GM12878 (cell line): ENCODE results near the gene SP2. TPM values are rescaled to one million over a fixed set of nuclear protein-coding genes. Genes with fewer than 3 reads are reported as not detected.

Source experiments
- ATAC-seq: fragments of 200-7000 bp; cut with Tn5 transposase; 3 replicates; pipeline ENCODE4 v1.9.1; 2020; ENCODE audit warnings: mild to moderate bottlenecking, moderate library complexity
- BruUV-seq: library from RNA; stranded (reverse); fragments of 400-500 nt; replicated peaks from 2 replicates; lab custom pipeline; 2021; lab: Mats Ljungman, UMichigan
- CTCF ChIA-PET: fragments of 300-600 bp; sonication (Branson Sonifier 250); formaldehyde crosslinking; extraction: SDS; loops from one replicate; lab custom pipeline; 2021; ENCODE audit warnings: inconsistent platforms; lab: Yijun Ruan, JAX
- POLR2A ChIA-PET: fragments of 350-600 bp; formaldehyde crosslinking; extraction: SDS; loops from one replicate; lab custom pipeline; 2021; ENCODE audit warnings: inconsistent platforms; lab: Charles Lee
- RAD21 ChIA-PET: fragments of 300-600 bp; sonication (Branson Sonifier 250); formaldehyde crosslinking; loops from one replicate; lab custom pipeline; 2023; ENCODE audit warnings: antibody characterized with exemption; ENCODE audit not compliant: unreplicated experiment; lab: Charles Lee
- SMC1A ChIA-PET: fragments of 300-600 bp; sonication (Branson Sonifier 250); formaldehyde crosslinking; loops from one replicate; lab custom pipeline; 2023; ENCODE audit not compliant: unreplicated experiment, uncharacterized antibody; lab: Charles Lee
- DNase-seq: peaks from one replicate; pipeline ENCODE4 v3.0.0-alpha.2; 2011; ENCODE audit warnings: low read depth, low spot score
- FAIRE-seq: peaks from 3 replicates; lab custom pipeline; 2011; peaks lifted over from hg19 to GRCh38; lab: Jason Lieb, UNC
- H2AFZ ChIP-seq: 2 replicates; pipeline ENCODE4 v1.6.0; 2011; ENCODE audit warnings: low read depth, low read length, control low read depth; ENCODE audit not compliant: control insufficient read depth
- H3K27ac ChIP-seq: 2 replicates; pipeline ENCODE4 v1.5.1; 2011; ENCODE audit warnings: control low read depth; ENCODE audit not compliant: control insufficient read depth, insufficient read depth
- H3K27me3 ChIP-seq, 2 experiments: replicated peaks in 1 of 2; 2 replicates each; pipeline versions ENCODE4 v1.6.0 to v1.6.1; 2011; ENCODE audit warnings: low read length in 1 of 2; ENCODE audit not compliant: control insufficient read depth in 2 of 2, insufficient read depth in 2 of 2
- H3K36me3 ChIP-seq, 2 experiments: 2 replicates each; pipeline ENCODE4 v1.5.1; 2011; ENCODE audit warnings: low read length in 1 of 2; ENCODE audit not compliant: control insufficient read depth in 2 of 2, insufficient read depth in 2 of 2
- H3K4me1 ChIP-seq: 2 replicates; pipeline ENCODE4 v1.6.1; 2011; ENCODE audit warnings: mild to moderate bottlenecking, low read length, moderate library complexity, mixed read lengths; ENCODE audit not compliant: control insufficient read depth, insufficient read depth
- H3K4me2 ChIP-seq: 2 replicates; pipeline ENCODE4 v1.6.0; 2011; ENCODE audit warnings: control low read depth; ENCODE audit not compliant: control insufficient read depth, insufficient read depth
- H3K4me3 ChIP-seq: fragments of 200-600 bp; sonication (generic); 2 replicates; pipeline ENCODE4 v1.5.1; 2016
- H3K79me2 ChIP-seq: 2 replicates; pipeline ENCODE4 v1.6.0; 2011; ENCODE audit warnings: low read length; ENCODE audit not compliant: control insufficient read depth, insufficient read depth
- H3K9ac ChIP-seq: 2 replicates; pipeline ENCODE4 v1.8.0; 2011; ENCODE audit warnings: low read length, control low read depth, mixed read lengths; ENCODE audit not compliant: control insufficient read depth, insufficient read depth
- H3K9me3 ChIP-seq: replicated peaks from 3 replicates; pipeline ENCODE4 v1.5.1; 2011; ENCODE audit warnings: mild to moderate bottlenecking, low read length; ENCODE audit not compliant: control insufficient read depth, insufficient read depth
- H4K20me1 ChIP-seq: 2 replicates; pipeline ENCODE4 v1.6.0; 2011; ENCODE audit not compliant: control insufficient read depth, insufficient read depth
- BACH1 ChIP-seq: fragments of 450-650 bp; IDR thresholded peaks from 2 replicates; pipeline ENCODE4 v1.6.1; 2017; ENCODE audit warnings: mild to moderate bottlenecking, borderline replicate concordance
- BHLHE40 ChIP-seq, 2 experiments: fragments of 450-650 bp in 1 of 2; IDR thresholded peaks; 2 replicates each; pipeline ENCODE4 v1.6.1; 2011 to 2017; ENCODE audit warnings: low read depth in 2 of 2, borderline replicate concordance in 1 of 2, improper control_type of control experiment in 1 of 2, low read length in 1 of 2, mild to moderate bottlenecking in 1 of 2
- CHD4 ChIP-seq: fragments of 200-600 bp; sonication (generic); IDR thresholded peaks from 2 replicates; pipeline ENCODE4 v1.6.1; 2016; ENCODE audit warnings: mild to moderate bottlenecking
- CREM ChIP-seq: IDR thresholded peaks from 2 replicates; pipeline ENCODE4 v1.6.1; 2014; ENCODE audit warnings: antibody characterized with exemption, low read depth
- EP300 ChIP-seq, 2 experiments: fragments of 150-350 bp in 1 of 2; IDR thresholded peaks; 2 replicates each; pipeline ENCODE4 v1.6.1; 2011 to 2012; ENCODE audit warnings: low read depth in 2 of 2, low read length in 2 of 2, borderline replicate concordance in 1 of 2, improper control_type of control experiment in 1 of 2, inconsistent platforms in 1 of 2; ENCODE audit not compliant: control insufficient read depth in 1 of 2
- ESRRA ChIP-seq: IDR thresholded peaks from 2 replicates; pipeline ENCODE4 v1.6.1; 2012; ENCODE audit warnings: mild to moderate bottlenecking, low read length, improper control_type of control experiment
- JUND ChIP-seq: IDR thresholded peaks from 2 replicates; pipeline ENCODE4 v1.6.1; 2012; ENCODE audit warnings: low read depth, mild to moderate bottlenecking, low read length, improper control_type of control experiment, moderate library complexity
- MYC ChIP-seq: IDR thresholded peaks from 2 replicates; pipeline ENCODE4 v1.6.1; 2011; ENCODE audit warnings: mild to moderate bottlenecking, low read length, moderate library complexity, inconsistent platforms; ENCODE audit not compliant: insufficient read depth, insufficient replicate concordance, insufficient read length, severe bottlenecking
- NBN ChIP-seq: fragments of 450-650 bp; IDR thresholded peaks from 2 replicates; pipeline ENCODE4 v1.6.1; 2016
- NFYA ChIP-seq: IDR thresholded peaks from 2 replicates; pipeline ENCODE4 v1.6.1; 2011; ENCODE audit warnings: low read depth, mild to moderate bottlenecking, low read length, improper control_type of control experiment, borderline replicate concordance
- PAX8 ChIP-seq: fragments of 450-650 bp; IDR thresholded peaks from 2 replicates; pipeline ENCODE4 v1.6.1; 2017; ENCODE audit warnings: mild to moderate bottlenecking, moderate library complexity
- SIX5 ChIP-seq: IDR thresholded peaks from 2 replicates; pipeline ENCODE4 v1.6.1; 2011; ENCODE audit warnings: mild to moderate bottlenecking, low read depth, low read length, moderate library complexity; ENCODE audit not compliant: severe bottlenecking
- STAT3 ChIP-seq: IDR thresholded peaks from 2 replicates; pipeline ENCODE4 v1.6.1; 2011; ENCODE audit warnings: low read depth, low read length, improper control_type of control experiment
- YY1 ChIP-seq: IDR thresholded peaks from 2 replicates; pipeline ENCODE4 v1.6.1; 2011; ENCODE audit warnings: low read depth, mild to moderate bottlenecking, low read length
- ZBTB4 ChIP-seq: fragments of 450-650 bp; formaldehyde crosslinking; IDR thresholded peaks from 2 replicates; pipeline ENCODE4 v1.4.0; 2022; ENCODE audit warnings: mild to moderate bottlenecking, moderate library complexity
- ZNF592 ChIP-seq: fragments of 450-650 bp; IDR thresholded peaks from 2 replicates; pipeline ENCODE4 v1.6.1; 2017; ENCODE audit warnings: mild to moderate bottlenecking, moderate library complexity
- WGBS: methylation state at CpG from one replicate; pipeline ENCODE4 v1.1.6; 2016; ENCODE audit warnings: low lambda C conversion rate; ENCODE audit not compliant: insufficient replicate concordance, insufficient coverage; ENCODE audit errors: missing lambda C conversion rate; 5-methylcytosine and 5-hydroxymethylcytosine counted together
- in situ Hi-C: fragments of 300-500 bp; cut with MboI; formaldehyde crosslinking; loops from 9 replicates; pipeline ENCODE4 v1.14.3; 2018; ENCODE audit warnings: mixed read lengths
- intact Hi-C: fragments of 100-400 bp; cut with micrococcal nuclease; formaldehyde crosslinking; loops from one replicate; pipeline ENCODE4 v1.14.2; 2022; ENCODE audit not compliant: unreplicated experiment
- polyA plus RNA-seq, 11 experiments: library from polyadenylated mRNA; depleted of rRNA in 4 of 11; unstranded in 6 of 11; stranded (reverse) in 5 of 11; fragments of >200 nt; fragmentation: Nextera tagmentation in 4 of 11; fragmentation: Illumina TruSeq in 1 of 11; extraction: Ambion mirVana in 4 of 11; extraction: Trizol in 1 of 11; gene quantifications; 1 replicate in 1 of 11; 2 replicates in 10 of 11; pipeline versions ENCODE4 v1.2.1 to v1.2.3, GENCODE V29; 2011 to 2016; ENCODE audit warnings: inconsistent platforms in 2 of 11, missing spikeins in 2 of 11, low read depth in 1 of 11
- total RNA-seq, 4 experiments: library from RNA; depleted of rRNA in 3 of 4; stranded (reverse); fragments of >200 nt in 3 of 4; fragmentation: Illumina TruSeq in 1 of 4; extraction: Trizol in 1 of 4; gene quantifications; 2 replicates each; pipeline versions ENCODE4 v1.2.1 to v1.2.3, GENCODE V29; 2013 to 2021

SP2 gene
- total and polyA plus RNA-seq, 10 of the 15 experiments (the other 5 are each of a cell fraction or from before 2014, with no cell fraction given): 1.2 to 19.1 (median 4.8) TPM

GRCh38 chr17:47877368-47878034 lies 18.5 kb upstream of the SP2 start:
- in situ Hi-C loops: no loop called here
- 35% methylated on average over 9 of the region's 9 CpGs for WGBS
- H3K27ac ChIP-seq: no peak overlapping the region
- no peaks in the 10 kb centered on the region for H4K20me1 ChIP-seq
- POLR2A ChIA-PET: no interaction called here
- intact Hi-C loops: no loop called here
- no TSS peak for BruUV-seq
- no peak overlapping the region for H3K4me3 ChIP-seq
- no peaks in the 10 kb centered on the region for H3K79me2 ChIP-seq
- ATAC-seq (no peak), FAIRE-seq (no peak), DNase-seq (no peak)
- H3K4me1 ChIP-seq: peaks cover 6% of the 10 kb centered on the region; the same call in 1 of the 2 replicates
- SMC1A ChIA-PET: no interaction called here
- peaks cover 4 to 7% of the 10 kb centered on the region in 2 experiments; a peak in 3 of 4 replicates for H3K27me3 ChIP-seq
- H3K9ac ChIP-seq: no peak overlapping the region
- RAD21 ChIA-PET: no interaction called here
- H2AFZ ChIP-seq: no peak overlapping the region
- no peak overlapping the region for H3K4me2 ChIP-seq
- no peaks in the 10 kb centered on the region for H3K9me3 ChIP-seq
- CTCF ChIA-PET: no interaction called here
- no peaks in the 10 kb centered on the region for H3K36me3 ChIP-seq
- TF ChIP-seq MYC: no peak
- no peak for TF ChIP-seq NBN
- TF ChIP-seq PAX8: no peak
- TF ChIP-seq NFYA: no peak
- TF ChIP-seq STAT3: no peak
- TF ChIP-seq ZNF592: no peak
- no peak for TF ChIP-seq JUND
- no peak for TF ChIP-seq CREM
- no peak for TF ChIP-seq BACH1
- TF ChIP-seq YY1: no peak
- TF ChIP-seq EP300 (IDR thresholded peaks at IDR 0.05; ENCODE audit: borderline replicate concordance in 1 of 2, control insufficient read depth in 1 of 2, low read depth in 2 of 2, low read length in 2 of 2): no peak
- no peak for TF ChIP-seq BHLHE40 (IDR thresholded peaks at IDR 0.05; ENCODE audit: borderline replicate concordance in 1 of 2, low read depth in 2 of 2, low read length in 1 of 2)
- no peak for TF ChIP-seq ZBTB4 (CRISPR knock-in tag)
- no peak for TF ChIP-seq CHD4
- TF ChIP-seq SIX5: no peak
- no peak for TF ChIP-seq ESRRA
